HG03469 (cell line): ENCODE results near the gene MAP1LC3B.

ENCODE experiments used
- ATAC-seq: cut with Tn5 transposase; IDR thresholded peaks from one replicate; pipeline ENCODE4 v1.9.1; 2021; ENCODE audit warnings: mild to moderate bottlenecking, moderate library complexity, moderate number of reproducible peaks; ENCODE audit not compliant: unreplicated experiment

The MAP1LC3B gene

DNA sequence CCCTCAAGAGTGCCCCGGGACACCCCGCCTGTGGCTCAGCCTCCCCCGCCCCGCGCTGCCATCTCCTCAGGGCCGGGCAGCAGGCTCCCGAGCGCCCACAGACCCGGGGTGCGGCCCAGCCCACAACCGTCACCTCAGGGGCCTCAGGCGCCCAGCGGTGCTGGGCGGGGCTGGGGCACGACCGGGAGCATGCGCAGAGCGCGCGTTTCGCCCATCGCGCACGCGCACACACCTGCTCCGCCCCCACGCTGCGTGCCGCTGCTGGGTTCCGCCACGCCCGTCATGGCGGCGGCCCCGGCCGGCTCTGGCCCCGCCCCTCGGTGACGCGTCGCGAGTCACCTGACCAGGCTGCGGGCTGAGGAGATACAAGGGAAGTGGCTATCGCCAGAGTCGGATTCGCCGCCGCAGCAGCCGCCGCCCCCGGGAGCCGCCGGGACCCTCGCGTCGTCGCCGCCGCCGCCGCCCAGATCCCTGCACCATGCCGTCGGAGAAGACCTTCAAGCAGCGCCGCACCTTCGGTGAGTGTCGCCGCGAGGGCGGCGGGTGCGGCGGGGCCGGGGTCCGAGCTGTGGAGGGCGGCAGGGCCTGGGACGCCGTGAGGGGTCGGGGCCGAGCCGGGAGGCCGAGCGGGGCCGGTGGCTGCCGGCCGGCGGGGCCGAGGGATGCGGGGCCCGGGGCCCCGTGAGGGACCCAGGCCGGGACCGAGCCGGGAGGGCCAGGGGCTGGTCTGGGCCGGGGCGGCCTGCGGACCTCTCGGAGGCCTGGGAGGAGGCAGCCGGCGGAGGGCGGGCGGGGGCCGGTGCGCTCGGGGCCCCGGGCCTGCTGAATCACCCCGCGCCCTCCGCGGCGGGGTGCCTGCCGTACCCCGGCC lies at the start of gene MAP1LC3B:
MAP1LC3B (plus strand) TSS at position 387 of the 871 bp plus-strand sequence; CDS start at position 479, 92 bp downstream.
- peak; percentile 32 for ATAC-seq

DNA sequence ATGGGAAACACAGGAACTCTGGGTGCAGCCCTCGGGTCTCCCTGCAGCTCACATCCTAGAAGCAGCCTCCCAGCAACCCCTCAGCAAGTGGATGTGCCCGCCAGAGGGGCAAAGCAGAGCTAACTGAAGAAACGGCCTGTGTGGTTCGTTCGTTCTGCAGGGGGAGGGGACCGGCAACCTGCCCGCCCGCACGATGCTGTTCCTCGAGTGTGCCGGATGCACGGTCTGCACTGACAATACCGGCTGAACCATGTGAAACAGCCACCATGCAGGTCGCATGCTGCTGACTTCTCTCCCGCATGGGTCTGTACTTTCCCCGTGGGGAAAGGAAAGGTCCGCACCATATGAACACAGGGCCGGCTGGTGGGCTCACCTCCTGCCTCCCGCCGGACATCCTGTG lies 49.6 kb upstream of the MAP1LC3B start:
- ATAC-seq: no peak

GRCh38 chr16:87342978-87343752 lies 49.0 kb upstream of the MAP1LC3B start:
- ATAC-seq: no peak

GRCh38 chr16:87343753-87344050 lies 48.4 kb upstream of the MAP1LC3B start:
- no peak for ATAC-seq

- no peak for ATAC-seq
These were observed 47.8 kb upstream of the MAP1LC3B start for GRCh38 chr16:87344165-87344930.

- ATAC-seq: no peak
These were observed 47.1 kb upstream of the MAP1LC3B start for GRCh38 chr16:87344931-87345631.

DNA sequence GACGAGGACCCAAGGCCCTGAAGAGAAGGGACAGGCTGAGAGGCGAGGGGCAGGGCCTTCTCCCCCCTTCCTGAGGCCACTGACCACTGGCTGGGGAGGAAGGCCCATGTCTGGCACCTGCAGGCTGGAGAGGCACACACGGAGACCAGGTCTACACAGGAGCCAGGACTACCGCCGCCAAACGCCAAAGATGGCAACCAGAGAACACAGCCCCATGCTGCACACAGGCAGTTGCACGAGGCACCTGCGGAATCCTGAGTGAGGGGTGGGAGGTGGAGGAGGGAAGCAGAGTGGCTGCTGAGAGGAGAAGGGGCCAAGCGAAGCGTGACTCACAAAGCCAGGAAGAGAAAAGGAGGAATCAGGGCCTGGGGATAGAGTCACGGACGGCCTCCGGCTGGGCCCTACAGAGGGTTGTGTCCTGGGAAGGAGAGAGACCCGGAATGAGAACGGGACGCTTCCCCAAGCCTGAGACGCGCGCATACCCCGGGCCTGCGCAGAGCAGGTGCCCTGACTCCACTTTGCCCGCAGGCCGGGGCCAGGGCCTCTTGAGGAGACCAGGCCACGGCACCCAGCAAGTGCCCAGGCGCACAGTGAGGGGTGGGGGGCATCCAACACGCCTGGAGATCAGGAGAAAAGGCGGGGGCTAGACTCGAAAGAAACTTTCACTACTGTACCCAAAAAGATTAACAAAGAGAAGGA lies 46.3 kb upstream of the MAP1LC3B start:
- ATAC-seq: no peak

GRCh38 chr16:87346517-87347060 lies 45.5 kb upstream of the MAP1LC3B start:
- no peak for ATAC-seq

GRCh38 chr16:87347932-87348615 lies 44.1 kb upstream of the MAP1LC3B start:
- ATAC-seq: no peak

GRCh38 chr16:87348616-87349157 lies 43.4 kb upstream of the MAP1LC3B start:
- ATAC-seq: no peak

- ATAC-seq: no peak
These were observed 42.1 kb upstream of the MAP1LC3B start for GRCh38 chr16:87350031-87350430.

GRCh38 chr16:87350681-87351319 lies 41.3 kb upstream of the MAP1LC3B start:
- ATAC-seq: no peak

DNA sequence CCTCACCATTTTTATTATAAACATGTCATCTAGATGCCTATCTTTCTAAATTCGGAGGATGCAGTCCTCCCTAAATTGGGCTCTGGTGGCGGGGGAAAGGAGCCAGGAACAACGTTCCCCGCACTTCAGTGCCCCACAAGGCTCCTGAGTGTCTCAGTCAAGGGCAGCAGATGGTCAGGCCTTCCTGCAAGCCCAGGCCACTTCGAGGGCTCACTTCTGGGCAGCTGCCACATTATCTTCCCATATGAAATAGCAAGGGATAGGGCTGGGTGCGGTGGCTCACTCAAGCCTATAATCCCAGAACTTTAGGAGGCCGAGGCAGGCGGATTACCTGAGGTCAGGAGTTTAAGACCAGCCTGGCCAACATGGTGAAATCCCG lies 40.8 kb upstream of the MAP1LC3B start:
- ATAC-seq: no peak

- no peak for ATAC-seq
These were observed 39.3 kb upstream of the MAP1LC3B start for GRCh38 chr16:87352818-87353217.

DNA sequence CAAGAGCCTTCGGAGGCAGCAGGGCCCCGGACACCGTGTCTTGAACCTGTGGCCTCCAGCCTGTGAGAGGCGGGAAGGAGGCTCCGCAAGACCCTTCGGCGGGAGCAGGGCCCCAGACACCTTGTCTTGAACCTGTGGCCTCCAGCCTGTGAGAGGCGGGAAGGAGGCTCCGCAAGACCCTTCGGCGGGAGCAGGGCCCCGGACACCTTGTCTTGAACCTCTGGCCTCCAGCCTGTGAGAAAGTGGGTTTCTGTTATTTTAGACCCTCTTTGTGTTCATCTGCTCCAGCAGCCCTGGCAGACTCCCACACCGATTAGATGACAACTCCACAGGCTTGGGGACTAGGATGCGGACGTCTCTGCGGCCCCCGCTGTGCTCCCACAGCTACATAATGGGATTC lies 38.5 kb upstream of the MAP1LC3B start:
- ATAC-seq: no peak

DNA sequence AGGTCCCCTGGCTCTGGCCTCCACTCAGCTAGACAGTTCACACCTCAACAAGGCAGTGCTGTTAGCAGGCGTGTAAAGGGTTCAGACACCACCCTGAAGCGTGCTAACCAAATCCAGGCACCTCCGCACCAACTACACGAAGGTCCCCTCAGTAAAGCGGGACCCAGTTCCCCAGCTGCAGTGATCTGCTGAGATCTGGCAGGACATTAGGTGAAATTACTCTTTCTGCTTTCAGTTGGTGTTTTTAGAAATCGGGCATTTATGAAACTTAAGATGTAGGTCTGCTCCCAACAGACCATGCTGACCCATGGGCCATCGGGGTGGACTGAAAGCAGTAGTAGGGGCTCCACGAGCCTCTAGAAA lies 35.7 kb upstream of the MAP1LC3B start:
- no peak for ATAC-seq

DNA sequence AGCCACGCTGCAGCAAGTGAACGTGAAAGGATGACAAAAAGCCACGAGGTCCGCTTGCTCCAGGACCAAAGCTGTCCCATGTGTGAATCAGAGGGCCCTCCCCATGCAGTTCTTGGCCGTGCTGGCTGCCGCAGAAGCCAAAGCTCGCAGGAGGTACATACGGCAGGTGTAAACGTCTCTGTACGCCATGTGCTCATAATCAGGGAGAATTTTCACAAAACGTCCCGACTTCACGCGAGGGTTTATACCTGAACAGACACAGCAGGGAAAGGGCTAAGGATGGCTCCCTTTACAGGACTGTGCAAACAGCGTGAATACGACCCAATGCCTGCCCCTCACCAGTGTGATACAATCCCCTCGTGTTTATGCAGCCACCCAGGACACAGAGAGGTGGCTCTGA lies 33.9 kb upstream of the MAP1LC3B start:
- ATAC-seq: no peak

DNA sequence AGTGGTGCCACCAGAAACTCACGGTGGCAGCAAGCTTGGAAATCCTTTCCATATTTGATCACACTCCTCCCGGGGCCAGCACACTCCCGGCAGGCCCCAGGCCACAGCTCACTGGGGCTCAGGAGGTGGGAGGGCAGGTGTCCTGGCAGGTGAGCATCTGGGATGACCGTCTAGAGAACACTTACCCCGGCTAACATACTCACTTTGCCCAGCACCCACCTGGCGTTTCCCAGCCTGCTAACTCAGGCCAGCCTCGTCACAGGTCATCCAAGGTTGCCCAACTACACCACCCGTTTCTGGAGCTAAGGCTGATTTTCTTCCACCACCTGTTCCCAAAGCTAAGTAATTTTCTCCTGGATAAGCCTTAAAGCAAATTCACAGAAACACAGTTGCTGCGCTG lies 33.4 kb upstream of the MAP1LC3B start:
- ATAC-seq: no peak

DNA sequence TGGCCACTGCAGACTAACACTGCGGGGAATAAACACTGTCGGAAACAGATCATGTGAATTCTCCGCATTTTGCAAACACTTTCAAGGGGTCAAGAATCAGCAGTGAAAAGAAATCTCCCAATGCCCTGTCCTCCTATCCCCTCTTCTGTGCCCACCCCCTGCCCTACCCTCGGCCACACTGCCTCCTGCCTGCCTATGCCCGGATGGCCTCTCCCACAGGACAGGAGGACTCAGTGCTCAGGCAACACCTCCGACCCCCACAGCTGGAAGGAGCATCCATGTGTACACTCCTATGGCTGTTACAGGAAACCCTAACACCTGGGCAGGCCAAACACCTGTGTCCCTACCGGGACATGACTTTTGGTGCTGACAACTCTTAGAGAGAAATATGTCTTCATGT lies 33.0 kb upstream of the MAP1LC3B start:
- no peak for ATAC-seq
